Measurements from ENCODE around the gene RREB1.
A peak's percentile ranks its signal among the peaks of the same experiment; 100 is the strongest.

RREB1 gene

GRCh38 chr6:7075341-7076000 is 32.3 kb upstream of the RREB1 start:
- H3K36me3 ChIP-seq (ENCODE audit: insufficient read depth, low read length) = no peaks in the 10 kb centered on the region
- H3K27ac ChIP-seq (ENCODE audit: low read depth, low read length) = no peak overlapping the region
- no peak overlapping the region for H3K4me3 ChIP-seq (ENCODE audit: low read depth in 1 of 2, low read length in 2 of 2)
- H3K4me1 ChIP-seq (ENCODE audit: insufficient read depth, low read length) = no peaks in the 10 kb centered on the region
- H3K27me3 ChIP-seq (ENCODE audit: control insufficient read depth in 1 of 2, insufficient read depth in 2 of 2, low read length in 2 of 2) = no peaks in the 10 kb centered on the region
- no peak overlapping the region for H3K9ac ChIP-seq (ENCODE audit: low read length)
- no peaks in the 10 kb centered on the region for H3K9me3 ChIP-seq (ENCODE audit: low read length)

- Histone ChIP-seq H3K27ac (ENCODE audit: low read depth, low read length) (no peak overlapping the region), H3K4me3 (ENCODE audit: low read depth in 1 of 2, low read length in 2 of 2) (no peak overlapping the region), H3K27me3 (ENCODE audit: control insufficient read depth in 1 of 2, insufficient read depth in 2 of 2, low read length in 2 of 2) (no peaks in the 10 kb centered on the region), H3K9ac (ENCODE audit: low read length) (no peak overlapping the region), H3K9me3 (ENCODE audit: low read length) (no peaks in the 10 kb centered on the region), H3K36me3 (ENCODE audit: insufficient read depth, low read length) (no peaks in the 10 kb centered on the region), H3K4me1 (ENCODE audit: insufficient read depth, low read length) (no peaks in the 10 kb centered on the region)
Measured at GRCh38 chr6:7077856-7078255, 29.9 kb upstream of the RREB1 start.

DNA sequence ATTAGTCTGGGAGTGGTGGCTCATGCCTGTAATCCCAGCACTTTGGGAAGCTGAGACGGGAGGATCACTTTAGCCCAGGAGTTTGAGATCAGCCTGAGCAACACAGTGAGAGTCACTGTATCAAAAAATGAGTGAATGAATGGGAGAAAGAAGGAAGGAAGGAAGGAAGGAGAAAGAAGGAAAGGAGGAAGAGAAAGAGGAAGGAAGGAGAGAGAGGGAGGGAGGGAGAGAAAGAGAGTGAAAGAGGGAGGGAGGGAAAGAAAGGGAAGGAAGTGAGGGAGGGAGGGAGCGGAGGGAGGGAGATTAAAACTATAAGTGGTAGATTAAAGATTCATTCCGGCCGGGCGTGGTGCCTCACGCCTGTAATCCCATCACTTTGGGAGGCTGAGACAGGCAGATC is 28.9 kb upstream of the RREB1 start:
- no peaks in the 10 kb centered on the region for H3K9me3 ChIP-seq (ENCODE audit: low read length)
- no peak overlapping the region for H3K27ac ChIP-seq (ENCODE audit: low read depth, low read length)
- no peaks in the 10 kb centered on the region for H3K36me3 ChIP-seq (ENCODE audit: insufficient read depth, low read length)
- H3K27me3 ChIP-seq (ENCODE audit: control insufficient read depth in 1 of 2, insufficient read depth in 2 of 2, low read length in 2 of 2) = no peaks in the 10 kb centered on the region
- no peaks in the 10 kb centered on the region for H3K4me1 ChIP-seq (ENCODE audit: insufficient read depth, low read length)
- no peak overlapping the region for H3K9ac ChIP-seq (ENCODE audit: low read length)
- H3K4me3 ChIP-seq (ENCODE audit: low read depth in 1 of 2, low read length in 2 of 2) = no peak overlapping the region

DNA sequence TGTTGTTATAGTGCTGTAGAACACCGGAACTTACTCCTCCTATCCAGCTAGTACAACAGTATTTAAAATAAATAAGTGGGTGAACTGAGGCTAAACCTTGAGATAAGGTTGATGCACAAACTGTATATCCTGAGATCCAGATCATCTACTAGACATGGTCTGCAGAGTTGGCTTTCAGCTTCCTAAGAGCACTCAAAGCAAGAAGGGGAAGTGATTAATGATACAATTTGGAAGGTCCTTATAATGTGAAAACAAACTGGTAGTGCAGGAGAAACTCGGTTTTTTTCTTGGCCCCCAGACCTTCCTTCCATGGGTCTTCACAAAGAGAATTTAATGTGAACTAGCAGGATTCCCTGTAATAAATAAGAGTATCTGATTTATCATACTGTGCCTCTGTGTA is 27.4 kb upstream of the RREB1 start:
- Histone ChIP-seq H3K27me3 (ENCODE audit: control insufficient read depth in 1 of 2, insufficient read depth in 2 of 2, low read length in 2 of 2) (no peaks in the 10 kb centered on the region), H3K9me3 (ENCODE audit: low read length) (no peaks in the 10 kb centered on the region), H3K9ac (ENCODE audit: low read length) (no peak overlapping the region), H3K36me3 (ENCODE audit: insufficient read depth, low read length) (no peaks in the 10 kb centered on the region), H3K4me1 (ENCODE audit: insufficient read depth, low read length) (no peaks in the 10 kb centered on the region), H3K27ac (ENCODE audit: low read depth, low read length) (no peak overlapping the region), H3K4me3 (ENCODE audit: low read depth in 1 of 2, low read length in 2 of 2) (no peak overlapping the region)

- H3K27me3 ChIP-seq (ENCODE audit: control insufficient read depth in 1 of 2, insufficient read depth in 2 of 2, low read length in 2 of 2) = no peaks in the 10 kb centered on the region
- no peaks in the 10 kb centered on the region for H3K9me3 ChIP-seq (ENCODE audit: low read length)
- H3K4me1 ChIP-seq (ENCODE audit: insufficient read depth, low read length) = peaks cover 10% of the 10 kb centered on the region
- H3K9ac ChIP-seq (ENCODE audit: low read length) = no peak overlapping the region
- no peak overlapping the region for H3K27ac ChIP-seq (ENCODE audit: low read depth, low read length)
- H3K4me3 ChIP-seq (ENCODE audit: low read depth in 1 of 2, low read length in 2 of 2) = no peak overlapping the region
- H3K36me3 ChIP-seq (ENCODE audit: insufficient read depth, low read length) = no peaks in the 10 kb centered on the region
Measured at GRCh38 chr6:7085911-7086310, 21.9 kb upstream of the RREB1 start.

GRCh38 chr6:7086488-7086887 is 21.3 kb upstream of the RREB1 start:
- Histone ChIP-seq H3K27ac (ENCODE audit: low read depth, low read length) (peak overlapping the region; percentile 21), H3K27me3 (ENCODE audit: control insufficient read depth in 1 of 2, insufficient read depth in 2 of 2, low read length in 2 of 2) (no peaks in the 10 kb centered on the region), H3K9me3 (ENCODE audit: low read length) (no peaks in the 10 kb centered on the region), H3K4me1 (ENCODE audit: insufficient read depth, low read length) (peaks cover 10% of the 10 kb centered on the region), H3K4me3 (ENCODE audit: low read depth in 1 of 2, low read length in 2 of 2) (peak overlapping the region in 1 of 2 donors; percentile 43), H3K36me3 (ENCODE audit: insufficient read depth, low read length) (no peaks in the 10 kb centered on the region), H3K9ac (ENCODE audit: low read length) (no peak overlapping the region)

DNA sequence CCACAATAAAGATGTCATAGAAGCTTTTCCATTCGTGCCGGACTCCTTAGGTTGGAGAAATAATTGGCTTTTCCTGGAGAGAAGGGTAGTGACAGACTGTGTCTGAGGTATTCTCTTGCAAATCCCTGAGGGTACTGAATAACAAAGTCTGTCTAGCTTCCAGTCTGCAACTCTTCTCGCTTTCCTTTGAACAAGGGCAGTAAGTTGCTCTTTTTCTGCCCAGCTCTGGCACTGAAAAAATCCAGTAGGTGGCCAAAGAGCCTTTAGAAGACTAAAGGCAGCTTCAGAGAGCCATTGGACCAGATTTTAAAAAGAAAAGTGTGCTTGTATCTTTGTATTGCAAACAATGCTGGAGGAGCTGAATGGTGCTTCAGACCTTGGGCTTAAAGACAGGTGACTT is 20.7 kb upstream of the RREB1 start:
- Histone ChIP-seq H3K4me1 (ENCODE audit: insufficient read depth, low read length) (peaks cover 10% of the 10 kb centered on the region), H3K27ac (ENCODE audit: low read depth, low read length) (peak overlapping the region; percentile 21), H3K27me3 (ENCODE audit: control insufficient read depth in 1 of 2, insufficient read depth in 2 of 2, low read length in 2 of 2) (no peaks in the 10 kb centered on the region), H3K9me3 (ENCODE audit: low read length) (no peaks in the 10 kb centered on the region), H3K36me3 (ENCODE audit: insufficient read depth, low read length) (no peaks in the 10 kb centered on the region), H3K4me3 (ENCODE audit: low read depth in 1 of 2, low read length in 2 of 2) (peak overlapping the region in 1 of 2 donors; percentile 43), H3K9ac (ENCODE audit: low read length) (no peak overlapping the region)

- H3K36me3 ChIP-seq (ENCODE audit: insufficient read depth, low read length) = no peaks in the 10 kb centered on the region
- H3K4me3 ChIP-seq (ENCODE audit: low read depth in 1 of 2, low read length in 2 of 2) = peak overlapping the region in 1 of 2 donors; percentile 43
- no peak overlapping the region for H3K9ac ChIP-seq (ENCODE audit: low read length)
- H3K4me1 ChIP-seq (ENCODE audit: insufficient read depth, low read length) = peaks cover 10% of the 10 kb centered on the region
- no peaks in the 10 kb centered on the region for H3K9me3 ChIP-seq (ENCODE audit: low read length)
- no peak overlapping the region for H3K27ac ChIP-seq (ENCODE audit: low read depth, low read length)
- H3K27me3 ChIP-seq (ENCODE audit: control insufficient read depth in 1 of 2, insufficient read depth in 2 of 2, low read length in 2 of 2) = no peaks in the 10 kb centered on the region
Measured at GRCh38 chr6:7087491-7087979, 20.2 kb upstream of the RREB1 start.

DNA sequence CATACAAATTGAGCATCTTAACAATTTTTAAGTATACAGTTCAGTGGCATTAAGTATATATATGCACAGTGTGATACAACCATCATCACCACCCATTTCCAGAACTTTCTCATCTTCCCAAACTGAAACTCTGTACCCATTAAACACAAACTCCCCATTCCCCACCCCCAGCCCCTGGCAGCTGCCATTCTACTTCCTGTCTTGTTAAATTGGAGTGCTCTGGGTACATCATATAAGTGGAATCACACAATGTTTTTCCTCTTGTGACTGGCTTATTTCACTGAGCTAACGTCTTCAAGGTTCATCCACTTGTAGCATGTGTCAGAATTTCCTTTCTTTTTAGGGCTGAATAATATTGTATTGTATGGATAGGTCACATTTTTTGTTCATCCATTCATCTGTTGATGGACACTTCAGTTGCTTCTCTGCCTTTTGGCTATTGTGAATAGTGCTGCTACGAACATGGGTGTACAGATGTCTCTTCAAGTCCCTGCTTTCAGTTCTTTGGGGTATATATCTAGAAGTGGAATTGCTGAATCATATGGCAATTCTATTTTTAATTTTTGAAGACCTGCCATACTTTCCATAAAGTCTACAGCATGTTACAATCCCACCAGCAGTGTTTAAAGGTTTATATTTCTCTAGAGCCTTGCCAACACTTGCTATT is 19.6 kb upstream of the RREB1 start:
- Histone ChIP-seq H3K27me3 (ENCODE audit: control insufficient read depth in 1 of 2, insufficient read depth in 2 of 2, low read length in 2 of 2) (no peaks in the 10 kb centered on the region), H3K4me3 (ENCODE audit: low read depth in 1 of 2, low read length in 2 of 2) (no peak overlapping the region), H3K27ac (ENCODE audit: low read depth, low read length) (no peak overlapping the region), H3K36me3 (ENCODE audit: insufficient read depth, low read length) (no peaks in the 10 kb centered on the region), H3K9ac (ENCODE audit: low read length) (no peak overlapping the region), H3K4me1 (ENCODE audit: insufficient read depth, low read length) (peaks cover 10% of the 10 kb centered on the region), H3K9me3 (ENCODE audit: low read length) (no peaks in the 10 kb centered on the region)

DNA sequence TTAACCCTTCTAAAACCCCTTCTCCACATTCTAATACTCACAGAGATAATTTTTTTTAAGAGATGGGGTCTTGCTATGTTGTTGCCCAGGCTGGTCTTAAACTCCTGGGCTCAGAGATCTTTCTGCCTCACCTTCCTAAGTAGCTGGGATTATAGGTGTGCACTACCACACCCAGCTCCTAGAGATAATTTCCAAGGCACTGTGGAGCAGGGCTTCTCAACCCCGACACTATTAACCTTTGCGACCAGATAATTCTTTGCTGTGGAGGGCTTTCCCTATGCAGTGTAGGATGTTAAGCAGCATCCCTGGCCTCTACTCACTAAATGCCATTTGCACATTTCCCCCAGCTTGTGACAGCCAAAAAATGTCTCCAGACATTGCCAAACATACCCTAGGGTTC is 8.8 kb upstream of the RREB1 start:
- no peaks in the 10 kb centered on the region for H3K9me3 ChIP-seq (ENCODE audit: low read length)
- no peak overlapping the region for H3K27ac ChIP-seq (ENCODE audit: low read depth, low read length)
- no peaks in the 10 kb centered on the region for H3K4me1 ChIP-seq (ENCODE audit: insufficient read depth, low read length)
- no peaks in the 10 kb centered on the region for H3K36me3 ChIP-seq (ENCODE audit: insufficient read depth, low read length)
- no peak overlapping the region for H3K9ac ChIP-seq (ENCODE audit: low read length)
- H3K27me3 ChIP-seq (ENCODE audit: control insufficient read depth in 1 of 2, insufficient read depth in 2 of 2, low read length in 2 of 2) = no peaks in the 10 kb centered on the region
- H3K4me3 ChIP-seq (ENCODE audit: low read depth in 1 of 2, low read length in 2 of 2) = no peak overlapping the region

- H3K4me3 ChIP-seq (ENCODE audit: low read depth in 1 of 2, low read length in 2 of 2) = no peak overlapping the region
- no peaks in the 10 kb centered on the region for H3K9me3 ChIP-seq (ENCODE audit: low read length)
- no peak overlapping the region for H3K9ac ChIP-seq (ENCODE audit: low read length)
- no peaks in the 10 kb centered on the region for H3K27me3 ChIP-seq (ENCODE audit: control insufficient read depth in 1 of 2, insufficient read depth in 2 of 2, low read length in 2 of 2)
- H3K4me1 ChIP-seq (ENCODE audit: insufficient read depth, low read length) = no peaks in the 10 kb centered on the region
- H3K36me3 ChIP-seq (ENCODE audit: insufficient read depth, low read length) = no peaks in the 10 kb centered on the region
- H3K27ac ChIP-seq (ENCODE audit: low read depth, low read length) = no peak overlapping the region
Measured at GRCh38 chr6:7100072-7100752, 7.5 kb upstream of the RREB1 start.
